Panc1 (cell line): ENCODE measurements around the gene STKLD1. TPM values are rescaled to one million over a fixed set of nuclear protein-coding genes. Genes with fewer than 3 reads are reported as not detected.

ENCODE experiments used
- ATAC-seq: fragments of 200-7000 bp; cut with Tn5 transposase; 2 replicates; pipeline ENCODE4 v1.9.1; 2020; ENCODE audit warnings: mild to moderate bottlenecking, moderate library complexity
- BruUV-seq: library from RNA; stranded (reverse); fragments of 400-500 nt; replicated peaks from 2 replicates; lab custom pipeline; 2021; lab: Mats Ljungman, UMichigan
- CTCF ChIA-PET: fragments of 300-600 bp; sonication (Branson Sonifier 250); formaldehyde crosslinking; loops from one replicate; lab custom pipeline; 2022; ENCODE audit warnings: antibody characterized with exemption; lab: Charles Lee
- POLR2A ChIA-PET: fragments of 300-600 bp; sonication (Branson Sonifier 250); formaldehyde crosslinking; loops from one replicate; lab custom pipeline; 2022; ENCODE audit warnings: antibody characterized with exemption; lab: Charles Lee
- DNase-seq: peaks from one replicate; pipeline ENCODE4 v3.0.0-alpha.2; 2010; ENCODE audit warnings: low read depth, low spot score
- H3K27ac ChIP-seq: 2 replicates; pipeline ENCODE4 v1.5.1; 2011; ENCODE audit warnings: mild to moderate bottlenecking, low read length, inconsistent platforms
- H3K27me3 ChIP-seq: fragments of 200-500 bp; sonication (Bioruptor generic); 2 replicates; pipeline ENCODE4 v1.6.0; 2014; ENCODE audit warnings: low read length, inconsistent platforms; ENCODE audit not compliant: control insufficient read depth, insufficient read depth
- H3K36me3 ChIP-seq: fragments of 200-500 bp; sonication (Bioruptor generic); 2 replicates; pipeline ENCODE4 v1.5.1; 2014; ENCODE audit warnings: inconsistent platforms, mild to moderate bottlenecking, low read length, moderate library complexity; ENCODE audit not compliant: control insufficient read depth, insufficient read depth
- H3K4me1 ChIP-seq: 2 replicates; pipeline ENCODE4 v1.5.1; 2011; ENCODE audit warnings: inconsistent platforms, mild to moderate bottlenecking, low read length, moderate library complexity; ENCODE audit not compliant: control insufficient read depth, insufficient read depth
- H3K4me3 ChIP-seq, 2 experiments: 2 replicates each; pipeline ENCODE4 v1.5.1; 2011 to 2012; ENCODE audit warnings: low read depth in 2 of 2, low read length in 2 of 2, mild to moderate bottlenecking in 2 of 2, inconsistent platforms in 1 of 2, moderate library complexity in 1 of 2
- H3K9me3 ChIP-seq: fragments of 200-500 bp; sonication (Bioruptor generic); 2 replicates; pipeline ENCODE4 v1.5.1; 2014; ENCODE audit warnings: low read depth, mild to moderate bottlenecking, inconsistent platforms, low read length, moderate library complexity; ENCODE audit not compliant: control insufficient read depth, insufficient read depth
- CTCF ChIP-seq: fragments of 450-650 bp; IDR thresholded peaks from 2 replicates; pipeline ENCODE4 v1.5.1; 2017; ENCODE audit warnings: mild to moderate bottlenecking
- POLR2AphosphoS5 ChIP-seq: IDR thresholded peaks from 2 replicates; pipeline ENCODE4 v1.6.1; 2012; ENCODE audit warnings: mild to moderate bottlenecking, low read depth, low read length, moderate library complexity
- REST ChIP-seq, 2 experiments: IDR thresholded peaks; 2 replicates each; pipeline ENCODE4 v1.6.1; 2011 to 2012; ENCODE audit warnings: low read depth in 2 of 2, control low read depth in 1 of 2, low read length in 1 of 2, mild to moderate bottlenecking in 1 of 2, moderate library complexity in 1 of 2; ENCODE audit not compliant: insufficient read depth in 1 of 2
- SIN3A ChIP-seq: IDR thresholded peaks from 2 replicates; pipeline ENCODE4 v1.6.1; 2012; ENCODE audit warnings: low read depth, mild to moderate bottlenecking, low read length, moderate library complexity, borderline replicate concordance; ENCODE audit not compliant: insufficient read depth
- TCF7L2 ChIP-seq: IDR thresholded peaks from 2 replicates; pipeline ENCODE4 v1.6.1; 2011; ENCODE audit warnings: mild to moderate bottlenecking, low read depth, low read length, inconsistent platforms
- in situ Hi-C: cut with HindIII; loops from 2 replicates; pipeline ENCODE4 v1.10.0; 2016; ENCODE audit warnings: low sequenced_read_pairs, low pct_unique_long_range_greater_than_20kb
- intact Hi-C: fragments of 100-400 bp; cut with micrococcal nuclease; formaldehyde crosslinking; loops from one replicate; pipeline ENCODE4 v1.10.0; 2022; ENCODE audit not compliant: unreplicated experiment
- total RNA-seq: library from RNA; stranded (reverse); gene quantifications from one replicate; pipeline ENCODE4 v1.2.1, GENCODE V29; 2021; ENCODE audit not compliant: unreplicated experiment

STKLD1 gene
- total RNA-seq, 1 experiment from 2014 or later, result 0.74 TPM

GRCh38 chr9:133443248-133443647, 67.1 kb downstream of the STKLD1 start:
- no peak for ATAC-seq
- H3K36me3 ChIP-seq, result no peaks in the 10 kb centered on the region
- H3K27me3 ChIP-seq, result no peaks in the 10 kb centered on the region
- no peaks in the 10 kb centered on the region for H3K4me1 ChIP-seq
- H3K4me3 ChIP-seq, result no peak overlapping the region
- CTCF ChIA-PET, result no interaction called here
- in situ Hi-C loops (no loop called here), intact Hi-C loops (no loop called here)
- TF ChIP-seq CTCF (no peak), TCF7L2 (no peak)
- no peak for DNase-seq
- no peaks in the 10 kb centered on the region for H3K9me3 ChIP-seq
- BruUV-seq, result no TSS peak
- POLR2A ChIA-PET, result no interaction called here
- H3K27ac ChIP-seq, result no peak overlapping the region

- ATAC-seq (no peak), DNase-seq (no peak)
- Histone ChIP-seq H3K27ac (no peak overlapping the region), H3K4me3 (no peak overlapping the region), H3K4me1 (no peaks in the 10 kb centered on the region; the same call in 1 of the 2 replicates), H3K36me3 (no peaks in the 10 kb centered on the region), H3K27me3 (no peaks in the 10 kb centered on the region), H3K9me3 (no peaks in the 10 kb centered on the region)
- intact Hi-C loops, result no loop called here
- in situ Hi-C loops, result no loop called here
- no TSS peak for BruUV-seq
- ChIA-PET POLR2A (no interaction called here), CTCF (no interaction called here)
- TF ChIP-seq TCF7L2 (no peak), CTCF (no peak), POLR2AphosphoS5 (no peak), SIN3A (no peak), REST (IDR thresholded peaks at IDR 0.05; ENCODE audit: insufficient read depth in 1 of 2, low read depth in 2 of 2, low read length in 1 of 2) (no peak)
Measured at GRCh38 chr9:133443982-133444381, 67.8 kb downstream of the STKLD1 start.
